Measurements from ENCODE around the gene NAV2. TPM values are rescaled to one million over a fixed set of nuclear protein-coding genes. Genes with fewer than 3 reads are reported as not detected.
"Not testable (repeated sequence)": the region's sequence is repeated elsewhere in the genome, so short reads cannot be mapped to it uniquely, and the experiment has no call there.

The NAV2 gene
- total RNA-seq, 1 donor from 2014 or later, result 47.3 TPM

DNA sequence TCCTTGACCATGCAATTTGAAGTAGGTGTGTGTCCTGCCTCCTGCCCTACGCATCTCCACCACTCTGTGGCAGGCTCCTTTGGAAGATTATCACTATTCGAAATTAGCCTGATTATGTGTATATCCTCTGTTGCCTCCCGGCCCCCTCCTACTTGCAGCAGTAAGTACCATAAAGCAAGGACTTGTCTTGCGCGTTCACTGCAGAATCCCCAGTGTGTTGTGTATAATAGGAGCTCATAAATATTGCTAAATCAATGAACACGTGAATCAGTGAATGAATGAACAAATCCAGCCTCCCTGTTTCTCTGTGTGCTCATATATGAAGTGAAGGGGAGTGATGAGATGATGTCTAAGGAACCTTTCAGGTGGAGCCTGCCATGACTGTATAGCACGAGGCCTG, 237.0 kb downstream of the NAV2 start:
- DNase-seq (ENCODE audit: low spot score), result no peak

GRCh38 chr11:19951558-19952115, 239.0 kb downstream of the NAV2 start:
- no peak for DNase-seq (ENCODE audit: low spot score)

GRCh38 chr11:19952116-19952605, 239.5 kb downstream of the NAV2 start:
- no peak for DNase-seq (ENCODE audit: low spot score)

GRCh38 chr11:19952911-19953310, 240.3 kb downstream of the NAV2 start:
- DNase-seq (ENCODE audit: low spot score), result no peak

- no peak for DNase-seq (ENCODE audit: low spot score)
These were observed 240.7 kb downstream of the NAV2 start for GRCh38 chr11:19953336-19953735.

- DNase-seq (ENCODE audit: low spot score), result no peak
These were observed 241.3 kb downstream of the NAV2 start for GRCh38 chr11:19953909-19954308.

DNA sequence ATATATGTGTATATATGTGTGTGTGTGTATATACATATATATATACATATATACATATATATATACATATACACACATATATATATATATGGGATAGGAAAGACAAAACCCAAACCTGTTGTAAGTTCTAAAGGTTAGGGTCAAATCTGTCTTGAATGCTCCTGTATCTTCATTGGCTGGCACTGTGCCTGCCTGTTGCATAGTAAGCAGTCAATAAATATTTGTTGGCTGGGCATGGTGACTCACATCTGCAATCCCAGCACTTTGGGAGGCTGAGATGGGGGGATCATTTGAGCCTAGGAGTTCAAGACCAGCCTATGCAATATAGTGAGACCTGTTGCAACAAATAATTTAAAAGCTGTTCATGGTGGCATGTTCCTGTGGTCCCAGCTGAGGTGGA, 242.3 kb downstream of the NAV2 start:
- DNase-seq (ENCODE audit: low spot score), result no peak

DNA sequence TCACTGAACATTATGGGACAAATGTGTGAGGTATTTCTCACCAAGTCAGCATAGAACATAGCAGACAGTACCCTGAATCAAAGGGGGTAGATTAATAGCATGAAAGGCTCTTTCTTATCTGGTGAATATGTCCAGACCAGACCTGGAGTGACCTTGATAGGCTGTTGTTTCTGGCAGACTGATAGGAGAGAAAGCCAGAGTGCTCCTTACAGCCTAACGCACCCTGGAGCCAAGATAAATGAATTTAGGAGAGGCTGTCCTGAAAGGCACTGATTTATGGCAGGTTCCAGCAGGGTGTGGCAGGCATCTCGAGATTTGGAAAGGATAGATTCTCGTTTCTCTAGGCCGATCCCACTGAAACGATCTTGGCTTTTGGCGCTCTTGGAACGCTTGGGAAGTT, 243.0 kb downstream of the NAV2 start:
- no peak for DNase-seq (ENCODE audit: low spot score)

DNA sequence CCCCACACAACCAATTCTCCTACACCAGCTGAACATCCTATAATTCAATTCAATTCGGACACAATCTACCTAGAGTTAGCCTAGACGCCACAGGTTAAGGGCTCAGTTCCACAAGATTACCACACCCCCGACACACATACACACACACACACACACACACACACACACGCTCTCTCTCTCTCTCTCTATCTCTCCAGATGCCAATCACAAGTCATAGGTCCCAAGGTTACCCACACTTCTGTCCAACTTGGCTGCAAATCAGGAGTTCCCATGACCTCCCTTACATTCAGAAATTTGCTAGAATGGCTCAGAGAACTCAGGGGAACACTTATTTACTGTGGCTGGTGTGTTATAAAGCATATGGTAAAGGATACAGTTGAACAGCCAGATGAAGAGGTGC, 243.6 kb downstream of the NAV2 start:
- no peak for DNase-seq (ENCODE audit: low spot score)

- DNase-seq (ENCODE audit: low spot score), result no peak
These were observed 244.8 kb downstream of the NAV2 start for GRCh38 chr11:19957294-19957943.

DNA sequence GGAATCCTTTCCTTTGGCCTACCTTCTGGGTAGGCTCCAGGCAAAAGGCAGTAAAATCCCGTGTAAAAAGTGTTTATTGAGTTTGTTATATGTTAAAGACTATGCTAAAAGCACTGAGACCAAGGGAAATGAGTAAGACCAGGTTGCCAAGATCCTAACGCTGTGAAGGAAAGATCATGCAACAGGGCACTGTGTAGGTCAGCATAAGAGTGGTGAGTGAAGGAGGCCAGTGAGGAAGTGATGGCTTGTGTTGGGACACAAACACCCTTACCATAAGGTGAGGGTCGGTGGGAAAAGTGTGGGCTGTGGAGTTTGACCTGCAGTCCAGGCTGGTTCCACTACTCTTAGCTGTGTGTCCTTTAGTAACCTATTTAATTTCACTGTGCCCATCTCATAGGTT, 245.6 kb downstream of the NAV2 start:
- DNase-seq (ENCODE audit: low spot score), result no peak

- no peak for DNase-seq (ENCODE audit: low spot score)
These were observed 246.6 kb downstream of the NAV2 start for GRCh38 chr11:19959210-19959609.

- DNase-seq (ENCODE audit: low spot score), result no peak
These were observed 247.0 kb downstream of the NAV2 start for GRCh38 chr11:19959648-19960059.

GRCh38 chr11:19960410-19960809, 247.8 kb downstream of the NAV2 start:
- DNase-seq (ENCODE audit: low spot score), result not testable (repeated sequence)

GRCh38 chr11:19961225-19961624, 248.6 kb downstream of the NAV2 start:
- DNase-seq (ENCODE audit: low spot score), result no peak

GRCh38 chr11:19962053-19962800, 249.6 kb downstream of the NAV2 start:
- DNase-seq (ENCODE audit: low spot score), result no peak

- DNase-seq (ENCODE audit: low spot score), result no peak
These were observed 250.2 kb downstream of the NAV2 start for GRCh38 chr11:19962801-19963175.

GRCh38 chr11:19963697-19964387, 251.2 kb downstream of the NAV2 start:
- no peak for DNase-seq (ENCODE audit: low spot score)

- no peak for DNase-seq (ENCODE audit: low spot score)
These were observed 253.8 kb downstream of the NAV2 start for GRCh38 chr11:19966441-19966840.

GRCh38 chr11:19966927-19967326, 254.3 kb downstream of the NAV2 start:
- no peak for DNase-seq (ENCODE audit: low spot score)

DNA sequence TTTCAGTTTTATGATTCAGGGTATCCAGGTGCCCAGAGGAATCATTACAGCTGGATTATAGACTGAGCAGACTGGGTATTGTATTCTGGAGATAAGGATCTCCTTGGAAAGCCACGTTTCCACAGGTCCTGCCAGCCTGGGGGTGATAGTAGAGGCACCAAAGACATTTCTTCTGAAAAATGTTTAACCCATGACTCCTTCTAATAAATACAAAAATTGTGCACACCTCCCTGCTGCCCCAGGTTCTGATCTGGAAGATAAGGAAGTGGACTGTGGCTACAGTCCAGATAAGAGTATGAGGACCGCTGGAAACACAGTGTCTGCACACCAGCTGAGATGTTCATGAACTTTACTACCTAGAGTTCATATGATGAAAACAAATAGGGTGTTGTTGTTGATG, 255.2 kb downstream of the NAV2 start:
- DNase-seq (ENCODE audit: low spot score), result no peak

- no peak for DNase-seq (ENCODE audit: low spot score)
These were observed 256.2 kb downstream of the NAV2 start for GRCh38 chr11:19968860-19969259.

- no peak for DNase-seq (ENCODE audit: low spot score)
These were observed 258.3 kb downstream of the NAV2 start for GRCh38 chr11:19970944-19971343.
